HG03457 (cell line): ENCODE data around the gene WIZ.
A peak's percentile ranks its signal among the peaks of the same experiment; 100 is the strongest.

ENCODE experiments used
- ATAC-seq: cut with Tn5 transposase; IDR thresholded peaks from one replicate; pipeline ENCODE4 v1.9.1; 2021; ENCODE audit warnings: moderate number of reproducible peaks; ENCODE audit not compliant: unreplicated experiment

The WIZ gene

GRCh38 chr19:15430526-15431120 lies 19.1 kb downstream of the WIZ start:
- no peak for ATAC-seq

- no peak for ATAC-seq
Measured at GRCh38 chr19:15429825-15430467, 19.8 kb downstream of the WIZ start.

- ATAC-seq = no peak
Measured at GRCh38 chr19:15428956-15429824, 20.6 kb downstream of the WIZ start.

GRCh38 chr19:15427991-15428471 lies 21.7 kb downstream of the WIZ start:
- ATAC-seq = no peak

- ATAC-seq = no peak
Measured at GRCh38 chr19:15427350-15427700, 22.4 kb downstream of the WIZ start.

GRCh38 chr19:15426485-15427349 lies 23.0 kb downstream of the WIZ start:
- no peak for ATAC-seq

GRCh38 chr19:15425321-15425950 lies 24.3 kb downstream of the WIZ start:
- ATAC-seq = no peak

- no peak for ATAC-seq
Measured at GRCh38 chr19:15424692-15425272, 25.0 kb downstream of the WIZ start.

GRCh38 chr19:15424121-15424520 lies 25.6 kb downstream of the WIZ start:
- no peak for ATAC-seq

- ATAC-seq = no peak
Measured at GRCh38 chr19:15423130-15423529, 26.6 kb downstream of the WIZ start.

- ATAC-seq = no peak
Measured at GRCh38 chr19:15422296-15423075, 27.3 kb downstream of the WIZ start.

- no peak for ATAC-seq
Measured at GRCh38 chr19:15421721-15422260, 28.0 kb downstream of the WIZ start.

GRCh38 chr19:15421136-15421695 lies 28.5 kb downstream of the WIZ start:
- ATAC-seq = no peak

- ATAC-seq = no peak
Measured at GRCh38 chr19:15419413-15420025, 30.2 kb downstream of the WIZ start.

GRCh38 chr19:15418579-15419412 lies 31.0 kb downstream of the WIZ start, which contains the start of gene AKAP8L:
AKAP8L (minus strand) TSS chr19:15418988; CDS start chr19:15418923, 65 bp downstream.
- peak; percentile 81 for ATAC-seq

GRCh38 chr19:15418231-15418578 lies 31.6 kb downstream of the WIZ start:
- ATAC-seq = no peak

- ATAC-seq = no peak
Measured at GRCh38 chr19:15417699-15418098, 32.1 kb downstream of the WIZ start.
